22Rv1 (cell line): ENCODE results near the gene MDFIC.

Experiments
- ZFX ChIP-seq: fragments of 450-650 bp; IDR thresholded peaks from 2 replicates; pipeline ENCODE4 v1.6.1; 2017; ENCODE audit warnings: antibody characterized with exemption, borderline replicate concordance
- TF ChIP-seq, protein P1 (sequence below): fragments of 450-650 bp; IDR thresholded peaks from 2 replicates; pipeline ENCODE4 v1.5.1; 2017; ENCODE audit warnings: mild to moderate bottlenecking

- TF ChIP-seq, protein P1, sequence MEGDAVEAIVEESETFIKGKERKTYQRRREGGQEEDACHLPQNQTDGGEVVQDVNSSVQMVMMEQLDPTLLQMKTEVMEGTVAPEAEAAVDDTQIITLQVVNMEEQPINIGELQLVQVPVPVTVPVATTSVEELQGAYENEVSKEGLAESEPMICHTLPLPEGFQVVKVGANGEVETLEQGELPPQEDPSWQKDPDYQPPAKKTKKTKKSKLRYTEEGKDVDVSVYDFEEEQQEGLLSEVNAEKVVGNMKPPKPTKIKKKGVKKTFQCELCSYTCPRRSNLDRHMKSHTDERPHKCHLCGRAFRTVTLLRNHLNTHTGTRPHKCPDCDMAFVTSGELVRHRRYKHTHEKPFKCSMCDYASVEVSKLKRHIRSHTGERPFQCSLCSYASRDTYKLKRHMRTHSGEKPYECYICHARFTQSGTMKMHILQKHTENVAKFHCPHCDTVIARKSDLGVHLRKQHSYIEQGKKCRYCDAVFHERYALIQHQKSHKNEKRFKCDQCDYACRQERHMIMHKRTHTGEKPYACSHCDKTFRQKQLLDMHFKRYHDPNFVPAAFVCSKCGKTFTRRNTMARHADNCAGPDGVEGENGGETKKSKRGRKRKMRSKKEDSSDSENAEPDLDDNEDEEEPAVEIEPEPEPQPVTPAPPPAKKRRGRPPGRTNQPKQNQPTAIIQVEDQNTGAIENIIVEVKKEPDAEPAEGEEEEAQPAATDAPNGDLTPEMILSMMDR: no peak
- TF ChIP-seq ZFX: no peak
Measured at GRCh38 chr7:115068220-115068619, 146.3 kb downstream of the MDFIC start.
